Type B pancreatic cell (in vitro differentiated cells): Measurements from ENCODE around the gene SIPA1. TPM values are rescaled to one million over a fixed set of nuclear protein-coding genes. Genes with fewer than 3 reads are reported as not detected.
A peak's percentile ranks its signal among the peaks of the same experiment; 100 is the strongest.

Experiments used
- DNase-seq: peaks from one replicate; pipeline ENCODE4 v3.0.0; 2021; ENCODE audit warnings: mixed read lengths; ENCODE audit not compliant: unreplicated experiment; ENCODE audit errors: extremely low spot score
- H3K27ac Mint-ChIP-seq: 2 replicates; pipeline ENCODE4 v1.8.0; 2021; ENCODE audit warnings: mild to moderate bottlenecking, mixed read lengths
- H3K27me3 Mint-ChIP-seq: 2 replicates; pipeline ENCODE4 v1.8.0; 2021; ENCODE audit warnings: mixed read lengths
- H3K36me3 Mint-ChIP-seq: 2 replicates; pipeline ENCODE4 v1.8.0; 2021; ENCODE audit warnings: mixed read lengths
- H3K4me1 Mint-ChIP-seq: one replicate; pipeline ENCODE4 v1.8.0; 2021; ENCODE audit warnings: mixed read lengths; ENCODE audit not compliant: unreplicated experiment
- H3K4me3 Mint-ChIP-seq: 2 replicates; pipeline ENCODE4 v1.8.0; 2021; ENCODE audit warnings: mild to moderate bottlenecking, mixed read lengths
- H3K9me3 Mint-ChIP-seq: 2 replicates; pipeline ENCODE4 v1.8.0; 2021; ENCODE audit warnings: mixed read lengths
- total RNA-seq: library from RNA; stranded (reverse); gene quantifications from 2 replicates; pipeline ENCODE4 v1.2.1, GENCODE V29; 2021; ENCODE audit warnings: low replicate concordance
- TF ChIP-seq, protein P1 (sequence below): fragments of 200-600 bp; sonication (generic); conservative IDR thresholded peaks from 2 replicates; pipeline ENCODE4 v1.5.0; 2021; ENCODE audit warnings: antibody characterized with exemption, mild to moderate bottlenecking

SIPA1 gene
- total RNA-seq, 1 donor from 2014 or later: 26.8 TPM

DNA sequence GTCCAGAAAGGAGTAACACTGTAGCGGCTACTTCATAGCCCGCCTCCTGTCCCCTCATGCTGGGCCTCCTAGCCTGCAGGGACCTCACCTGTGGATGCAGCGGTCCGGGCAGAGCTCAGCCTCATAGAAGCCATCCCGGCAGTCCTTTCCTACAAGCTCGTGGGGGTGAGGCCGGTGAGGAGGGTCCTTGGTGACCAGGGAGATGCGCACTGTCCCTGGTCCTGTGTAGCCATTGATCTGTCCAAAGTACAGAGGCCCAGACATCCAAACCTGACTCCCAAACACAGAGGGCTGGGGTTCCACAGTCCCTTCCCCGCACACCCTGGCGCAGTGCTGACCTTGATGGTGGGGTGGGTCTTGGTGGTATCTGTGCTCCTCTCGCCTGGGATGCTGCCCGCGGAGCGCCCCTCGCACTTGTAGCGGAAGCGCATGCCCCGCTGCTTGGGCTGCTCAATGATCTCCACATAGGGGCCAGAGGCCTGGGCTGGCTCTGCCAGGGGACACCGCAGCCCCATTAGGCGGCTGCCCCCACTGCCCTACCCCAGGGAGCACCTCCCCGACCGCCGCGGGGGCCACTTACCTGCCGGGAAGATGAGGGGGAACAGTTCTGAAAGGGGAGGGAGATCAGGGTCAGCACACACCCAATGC is 23.8 kb downstream of the SIPA1 start:
- no peaks in the 10 kb centered on the region for H3K27me3 Mint-ChIP-seq
- no peaks in the 10 kb centered on the region for H3K9me3 Mint-ChIP-seq
- H3K4me1 Mint-ChIP-seq: peaks cover 5% of the 10 kb centered on the region
- H3K36me3 Mint-ChIP-seq: peaks cover 13% of the 10 kb centered on the region
- peak overlapping the region; percentile 86 for H3K27ac Mint-ChIP-seq
- DNase-seq: no peak
- peak overlapping the region; percentile 88 for H3K4me3 Mint-ChIP-seq
- TF ChIP-seq, protein P1, sequence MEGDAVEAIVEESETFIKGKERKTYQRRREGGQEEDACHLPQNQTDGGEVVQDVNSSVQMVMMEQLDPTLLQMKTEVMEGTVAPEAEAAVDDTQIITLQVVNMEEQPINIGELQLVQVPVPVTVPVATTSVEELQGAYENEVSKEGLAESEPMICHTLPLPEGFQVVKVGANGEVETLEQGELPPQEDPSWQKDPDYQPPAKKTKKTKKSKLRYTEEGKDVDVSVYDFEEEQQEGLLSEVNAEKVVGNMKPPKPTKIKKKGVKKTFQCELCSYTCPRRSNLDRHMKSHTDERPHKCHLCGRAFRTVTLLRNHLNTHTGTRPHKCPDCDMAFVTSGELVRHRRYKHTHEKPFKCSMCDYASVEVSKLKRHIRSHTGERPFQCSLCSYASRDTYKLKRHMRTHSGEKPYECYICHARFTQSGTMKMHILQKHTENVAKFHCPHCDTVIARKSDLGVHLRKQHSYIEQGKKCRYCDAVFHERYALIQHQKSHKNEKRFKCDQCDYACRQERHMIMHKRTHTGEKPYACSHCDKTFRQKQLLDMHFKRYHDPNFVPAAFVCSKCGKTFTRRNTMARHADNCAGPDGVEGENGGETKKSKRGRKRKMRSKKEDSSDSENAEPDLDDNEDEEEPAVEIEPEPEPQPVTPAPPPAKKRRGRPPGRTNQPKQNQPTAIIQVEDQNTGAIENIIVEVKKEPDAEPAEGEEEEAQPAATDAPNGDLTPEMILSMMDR: no peak

DNA sequence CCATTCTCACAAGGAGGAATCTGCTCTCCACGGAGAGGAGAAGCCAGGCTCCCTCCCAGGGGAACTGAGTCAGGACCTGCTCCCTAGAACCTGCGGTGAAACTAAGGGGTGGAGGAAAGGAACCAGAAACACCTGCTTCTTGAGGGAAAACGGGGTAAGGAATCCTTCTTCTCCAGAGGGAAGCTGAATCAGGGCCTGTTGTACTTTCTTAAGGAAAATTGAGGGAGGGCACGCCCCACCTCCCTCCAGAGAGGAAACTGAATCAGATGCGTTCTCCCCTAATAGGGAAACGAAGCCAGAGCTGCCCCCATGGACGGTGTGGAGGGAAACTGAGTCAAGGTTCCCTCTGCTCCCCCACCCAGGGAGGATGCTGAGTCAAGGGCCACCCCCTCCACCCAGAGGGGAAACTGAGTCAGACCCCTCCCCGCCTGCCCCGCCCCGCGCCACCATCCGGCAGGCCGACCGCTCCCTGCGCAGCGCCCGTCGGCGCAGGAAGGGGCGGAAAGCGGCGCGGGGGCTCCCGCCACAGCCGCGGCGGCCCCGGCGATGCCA is 24.4 kb downstream of the SIPA1 start:
- peaks cover 13% of the 10 kb centered on the region for H3K36me3 Mint-ChIP-seq
- H3K27ac Mint-ChIP-seq: peak overlapping the region; percentile 86
- no peaks in the 10 kb centered on the region for H3K9me3 Mint-ChIP-seq
- H3K27me3 Mint-ChIP-seq: no peaks in the 10 kb centered on the region
- no peak for DNase-seq
- H3K4me3 Mint-ChIP-seq: peak overlapping the region; percentile 88
- peaks cover 5% of the 10 kb centered on the region for H3K4me1 Mint-ChIP-seq
- TF ChIP-seq, protein P1: no peak

DNA sequence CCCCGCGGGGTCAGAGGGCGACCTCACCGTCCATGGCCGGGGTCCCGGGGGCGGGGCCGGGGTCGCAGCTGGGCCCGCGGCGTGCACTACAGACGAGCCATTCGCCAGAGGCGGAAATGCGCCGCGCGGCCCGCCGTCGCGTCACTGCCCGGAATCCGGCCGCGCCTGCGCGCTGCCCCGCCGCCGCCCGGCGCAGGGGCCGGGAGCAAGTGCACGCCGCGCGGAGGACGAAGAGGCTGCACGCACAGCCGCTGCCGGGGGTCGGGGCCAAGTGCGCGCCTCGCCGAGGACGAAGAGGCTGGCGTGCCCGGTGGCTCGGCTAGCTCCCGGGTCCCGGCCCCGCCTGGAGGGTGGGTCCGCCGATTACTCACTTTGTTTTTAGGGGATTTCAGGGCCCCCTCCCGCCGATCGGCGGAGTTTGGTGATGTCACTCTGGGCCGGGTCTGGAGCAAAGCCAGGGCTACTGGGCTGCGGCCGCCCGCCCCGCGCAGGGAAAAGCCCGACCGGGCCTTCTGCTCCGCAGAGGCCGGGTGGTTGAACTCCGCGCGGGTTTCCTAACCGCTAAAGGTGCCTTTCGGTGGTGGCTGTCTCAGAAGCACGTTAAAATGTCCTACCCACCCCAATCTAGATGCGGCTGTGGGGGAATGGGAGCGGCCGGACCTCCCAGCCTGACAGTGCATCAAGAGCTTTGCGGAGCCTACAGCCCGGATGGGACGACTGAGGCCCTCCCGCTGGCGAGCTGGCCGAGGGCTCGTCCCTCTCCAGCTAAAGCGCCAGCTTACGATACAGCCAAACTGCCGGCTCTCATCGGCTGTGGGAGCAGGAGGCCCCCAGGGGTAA is 25.1 kb downstream of the SIPA1 start, which contains the start of gene RELA:
TSS of gene RELA (minus strand) at position 118 of the 840 bp plus-strand sequence. CDS start at position 34, 84 bp downstream.
- H3K4me3 Mint-ChIP-seq: peak within 1 kb of the TSS; percentile 88
- H3K4me1 Mint-ChIP-seq: peaks cover 5% of the 10 kb centered on the region
- H3K9me3 Mint-ChIP-seq: no peaks in the 10 kb centered on the region
- peaks cover 13% of the 10 kb centered on the region for H3K36me3 Mint-ChIP-seq
- DNase-seq: peak; percentile 94
- TF ChIP-seq, protein P1: no peak
- H3K27ac Mint-ChIP-seq: peak within 1 kb of the TSS; percentile 92
- H3K27me3 Mint-ChIP-seq: no peaks in the 10 kb centered on the region

DNA sequence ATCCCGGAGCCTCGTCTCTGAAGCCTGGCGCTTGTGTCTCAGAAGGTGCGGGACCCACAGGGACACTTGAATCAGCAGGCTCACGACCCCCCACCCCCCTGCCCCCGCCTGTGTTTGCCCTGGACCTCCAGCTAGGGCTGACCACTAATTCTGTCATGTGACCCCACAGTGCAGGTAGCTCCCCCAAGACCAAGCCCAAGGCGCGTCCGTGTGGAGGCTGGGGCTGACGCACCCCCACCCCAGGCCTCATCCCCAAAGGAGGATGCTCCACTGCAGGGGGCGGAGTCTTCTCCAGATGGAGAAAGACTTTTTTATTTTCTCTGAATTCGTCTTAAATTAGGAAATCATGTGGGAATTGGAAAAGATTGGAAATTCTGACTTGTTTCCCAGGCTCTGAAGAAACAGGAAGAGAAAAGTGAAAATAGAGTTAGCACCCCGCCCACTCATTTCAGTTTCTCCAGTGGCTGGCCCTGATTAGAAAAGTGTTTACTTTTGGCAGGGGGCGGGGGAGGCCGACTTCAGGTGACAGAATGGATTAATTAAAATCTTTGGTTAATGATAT is 25.8 kb downstream of the SIPA1 start:
- H3K27me3 Mint-ChIP-seq: no peaks in the 10 kb centered on the region
- H3K9me3 Mint-ChIP-seq: no peaks in the 10 kb centered on the region
- H3K4me1 Mint-ChIP-seq: peaks cover 5% of the 10 kb centered on the region
- H3K27ac Mint-ChIP-seq: peak overlapping the region; percentile 92
- TF ChIP-seq, protein P1: no peak
- H3K36me3 Mint-ChIP-seq: peaks cover 13% of the 10 kb centered on the region
- no peak for DNase-seq
- H3K4me3 Mint-ChIP-seq: peak overlapping the region; percentile 85

DNA sequence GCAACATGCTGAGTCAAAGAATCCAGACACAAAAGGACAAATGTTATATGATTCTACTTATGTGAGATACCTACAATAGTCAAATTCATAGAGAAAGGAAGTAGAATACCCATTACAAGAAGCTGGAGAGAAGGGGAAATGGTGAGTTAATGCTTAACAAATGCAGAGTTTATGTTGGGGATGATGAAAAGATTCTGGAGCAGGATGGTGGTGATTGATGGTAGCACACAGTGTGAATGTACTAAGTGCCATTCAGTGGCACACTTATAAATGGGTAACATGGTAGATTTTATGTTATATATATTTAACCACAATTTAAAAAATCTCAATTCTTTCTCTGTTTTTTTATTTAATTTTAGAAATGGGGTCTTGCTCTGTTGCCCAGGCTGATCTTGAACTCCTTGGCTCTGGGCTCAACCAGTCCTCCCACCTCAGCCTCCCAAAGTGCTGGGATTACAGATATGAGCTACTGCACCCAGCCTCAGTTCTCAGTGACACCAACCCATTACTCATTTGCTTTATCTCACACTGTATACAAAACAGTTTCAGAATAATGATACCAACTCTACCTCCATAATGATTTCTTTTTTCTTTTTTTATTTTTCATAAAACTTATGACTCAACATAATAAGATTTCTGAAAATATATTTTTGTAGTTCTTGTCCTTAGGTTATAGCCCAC is 34.4 kb downstream of the SIPA1 start:
- Mint-ChIP-seq H3K27me3 (no peaks in the 10 kb centered on the region), H3K4me3 (no peak overlapping the region), H3K9me3 (no peaks in the 10 kb centered on the region), H3K36me3 (no peaks in the 10 kb centered on the region), H3K27ac (no peak overlapping the region), H3K4me1 (no peaks in the 10 kb centered on the region)
- TF ChIP-seq, protein P1: peak; percentile 46
- DNase-seq: no peak
